Pulmonary artery endothelial cell (primary cell): ENCODE measurements around the gene SIPA1L3. TPM values are rescaled to one million over a fixed set of nuclear protein-coding genes. Genes with fewer than 3 reads are reported as not detected.

ENCODE experiments used
- total RNA-seq: library from RNA; depleted of rRNA; stranded (reverse); fragments of >200 nt; gene quantifications from 2 replicates; pipeline ENCODE4 v1.2.3, GENCODE V29; 2014

Gene SIPA1L3
- total RNA-seq, 1 donor from 2014 or later = 9.7 TPM

Other genes starting within 250 kb of the SIPA1L3 start
- 2.9 and 5.2 TPM in 2 replicates for gene ZNF607, start 187.4 kb upstream of the SIPA1L3 start, total RNA-seq
- 3.8 and 4.5 TPM in 2 replicates for gene ZNF573, start 127.6 kb upstream of the SIPA1L3 start, total RNA-seq
- not detected in 2 replicates for gene WDR87, start 614 bp upstream of the SIPA1L3 start, total RNA-seq